Kidney epithelial cell (primary cell): ENCODE results near the gene SLC39A11. TPM values are rescaled to one million over a fixed set of nuclear protein-coding genes. Genes with fewer than 3 reads are reported as not detected.

Source experiments
- DNase-seq: peaks from one replicate; pipeline ENCODE4 v3.0.0-alpha.2; 2010; ENCODE audit warnings: low read depth
- H3K27me3 ChIP-seq: 2 replicates; pipeline ENCODE4 v1.6.0; 2011; ENCODE audit warnings: low read length; ENCODE audit not compliant: control insufficient read depth, insufficient read depth
- H3K36me3 ChIP-seq: 2 replicates; pipeline ENCODE4 v1.5.1; 2011; ENCODE audit warnings: low read length; ENCODE audit not compliant: control insufficient read depth, insufficient read depth
- H3K4me3 ChIP-seq: 2 replicates; pipeline ENCODE4 v1.5.1; 2011; ENCODE audit warnings: low read depth, mild to moderate bottlenecking, control low read depth, low read length
- CTCF ChIP-seq: IDR thresholded peaks from 2 replicates; pipeline ENCODE4 v1.5.1; 2011; ENCODE audit warnings: mild to moderate bottlenecking, moderate library complexity, low read length, control low read depth, inconsistent platforms; ENCODE audit not compliant: insufficient read depth, poor library complexity, severe bottlenecking
- total RNA-seq: library from RNA; depleted of rRNA; stranded (reverse); fragments of >200 nt; gene quantifications from 2 replicates; pipeline ENCODE4 v1.2.3, GENCODE V29; 2015

The SLC39A11 gene
- total RNA-seq, 1 donor from 2014 or later = 13.0 TPM

- H3K27me3 ChIP-seq = no peaks in the 10 kb centered on the region
- H3K4me3 ChIP-seq = no peak overlapping the region
- no peak for TF ChIP-seq CTCF
- DNase-seq = no peak
- H3K36me3 ChIP-seq = no peaks in the 10 kb centered on the region
These were observed 122.2 kb downstream of the SLC39A11 start for GRCh38 chr17:72970246-72970645.

- Histone ChIP-seq H3K4me3 (no peak overlapping the region), H3K36me3 (no peaks in the 10 kb centered on the region), H3K27me3 (no peaks in the 10 kb centered on the region)
- no peak for TF ChIP-seq CTCF
- DNase-seq = no peak
These were observed 123.1 kb downstream of the SLC39A11 start for GRCh38 chr17:72969293-72969906.

- Histone ChIP-seq H3K27me3 (no peaks in the 10 kb centered on the region), H3K4me3 (no peak overlapping the region), H3K36me3 (no peaks in the 10 kb centered on the region)
- TF ChIP-seq CTCF = no peak
- no peak for DNase-seq
These were observed 123.7 kb downstream of the SLC39A11 start for GRCh38 chr17:72968798-72969197.

DNA sequence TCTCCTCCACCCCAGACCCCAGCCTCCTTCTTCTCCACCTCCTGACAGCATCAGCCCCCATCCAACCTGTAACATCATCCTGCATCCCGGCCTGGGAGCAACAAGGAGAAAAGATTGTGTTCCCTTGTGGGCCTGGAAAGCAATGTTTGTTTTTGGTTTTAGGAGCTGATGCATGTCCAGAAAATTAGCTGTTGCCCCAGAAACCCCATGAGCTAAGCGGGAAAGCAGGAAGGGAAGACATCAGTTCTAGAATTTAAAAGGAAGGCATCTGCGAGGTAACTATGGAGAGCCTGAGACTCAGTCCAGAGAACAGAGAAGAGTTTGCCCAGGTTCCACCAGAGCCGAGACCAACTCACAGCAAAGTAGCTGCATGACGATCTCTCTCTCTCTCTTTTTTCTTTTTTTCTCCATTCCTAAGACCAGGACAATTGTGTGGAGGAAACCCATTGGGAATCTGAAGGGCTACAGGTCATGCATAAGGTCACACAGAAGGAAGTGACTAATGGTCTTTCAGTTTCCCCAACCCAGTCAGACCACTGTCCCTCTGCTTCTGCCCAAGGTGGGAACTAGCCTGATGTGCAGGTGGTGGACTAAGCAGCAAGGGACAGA, 124.4 kb downstream of the SLC39A11 start:
- no peak for TF ChIP-seq CTCF
- H3K4me3 ChIP-seq = no peak overlapping the region

DNA sequence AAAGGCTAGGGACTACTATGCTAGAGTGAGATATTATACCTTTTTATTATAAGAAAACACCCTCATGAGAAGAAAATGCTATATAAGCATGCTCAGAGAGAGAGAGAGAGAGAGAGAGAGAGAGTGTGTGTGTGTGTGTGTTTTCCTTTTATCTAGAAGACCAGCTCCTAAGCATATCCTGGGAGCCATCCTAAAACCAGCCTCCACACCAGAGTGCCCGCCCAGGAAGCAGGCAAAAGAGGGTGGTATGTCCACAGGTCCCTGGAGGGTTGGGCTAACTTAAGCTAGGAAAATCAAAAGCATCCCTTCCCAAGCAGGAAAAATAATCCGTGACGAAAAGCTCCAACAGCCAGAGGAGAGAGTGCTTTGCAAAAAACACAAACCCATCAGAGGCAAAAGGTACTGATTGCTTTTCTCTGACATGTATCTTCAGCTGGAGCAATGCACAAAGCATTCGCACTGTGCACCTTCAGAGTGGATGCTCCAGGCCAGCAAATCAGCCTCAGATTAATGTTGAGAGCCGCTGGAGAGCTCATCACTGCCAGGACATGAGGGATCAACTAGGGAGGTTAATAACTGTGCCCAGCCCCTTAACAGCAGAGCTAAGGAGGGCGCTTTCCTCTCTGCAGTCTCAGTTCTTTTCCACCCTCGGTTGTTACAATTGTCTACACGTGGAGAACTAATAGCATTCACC, 125.1 kb downstream of the SLC39A11 start:
- Histone ChIP-seq H3K4me3 (no peak overlapping the region), H3K27me3 (no peaks in the 10 kb centered on the region), H3K36me3 (no peaks in the 10 kb centered on the region)
- no peak for DNase-seq
- TF ChIP-seq CTCF = no peak

More for the DNA sequence above, 124.4 kb downstream of the SLC39A11 start:
- no peak for DNase-seq
- Histone ChIP-seq H3K27me3 (no peaks in the 10 kb centered on the region), H3K36me3 (no peaks in the 10 kb centered on the region)

GRCh38 chr17:72962106-72962505, 130.4 kb downstream of the SLC39A11 start:
- DNase-seq = no peak
- no peaks in the 10 kb centered on the region for H3K36me3 ChIP-seq
- no peaks in the 10 kb centered on the region for H3K27me3 ChIP-seq
- H3K4me3 ChIP-seq = no peak overlapping the region
- TF ChIP-seq CTCF = no peak
